ENCODE results near the gene PTPN3.
A peak's percentile ranks its signal among the peaks of the same experiment; 100 is the strongest.

The PTPN3 gene

GRCh38 chr9:109459423-109459822, 38.7 kb downstream of the PTPN3 start:
- no peak overlapping the region for H3K4me3 ChIP-seq (ENCODE audit: low read length)
- H3K9ac ChIP-seq (ENCODE audit: low read length): no peak overlapping the region
- no peaks in the 10 kb centered on the region for H3K27me3 ChIP-seq (replicated peaks; ENCODE audit: control insufficient read depth, insufficient read depth, low read length)
- H3K4me1 ChIP-seq (ENCODE audit: control insufficient read depth, insufficient read depth, low read length): no peaks in the 10 kb centered on the region
- H3K9me3 ChIP-seq (ENCODE audit: control insufficient read depth, low read length): no peaks in the 10 kb centered on the region
- peaks cover 3% of the 10 kb centered on the region for H3K36me3 ChIP-seq (ENCODE audit: control insufficient read depth, insufficient read depth, low read length, severe bottlenecking)
- DNase-seq (ENCODE audit: low read depth): no peak

DNA sequence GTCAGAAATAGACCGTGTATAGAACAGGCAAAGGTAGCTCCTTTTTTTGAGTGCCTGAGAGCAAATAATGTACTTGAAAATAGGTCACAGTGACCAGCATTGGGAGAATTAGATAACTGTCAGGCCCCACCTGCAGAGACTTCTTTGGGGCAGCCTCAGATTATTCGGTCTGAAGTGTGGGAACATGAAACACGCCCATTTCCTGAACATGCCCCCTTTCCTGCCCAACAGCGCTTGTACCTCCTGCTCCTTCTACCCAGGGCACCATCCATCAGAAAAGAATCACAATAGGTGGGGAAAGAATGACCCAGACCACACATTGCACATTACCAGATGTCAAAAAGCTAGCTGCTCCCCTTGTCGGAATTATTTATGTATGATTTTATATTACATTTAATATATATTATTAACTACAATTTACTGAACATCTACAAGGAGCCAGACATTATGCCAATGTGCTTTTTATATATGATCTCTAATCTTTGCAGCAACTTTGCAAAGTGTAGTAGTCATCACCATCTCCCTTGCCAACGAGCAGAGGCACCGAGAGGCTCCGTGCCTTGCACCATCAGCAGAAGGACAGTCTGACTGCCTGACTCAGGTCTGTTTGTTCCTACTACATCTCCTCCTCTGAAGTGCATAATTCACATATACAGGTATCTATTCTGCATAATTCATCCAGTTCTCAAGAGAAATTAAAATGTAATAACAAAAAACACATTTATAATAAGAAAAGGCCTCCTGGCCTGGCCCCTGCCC, 39.5 kb downstream of the PTPN3 start:
- no peaks in the 10 kb centered on the region for H3K9me3 ChIP-seq (ENCODE audit: control insufficient read depth, low read length)
- no peaks in the 10 kb centered on the region for H3K27me3 ChIP-seq (replicated peaks; ENCODE audit: control insufficient read depth, insufficient read depth, low read length)
- H3K4me3 ChIP-seq (ENCODE audit: low read length): no peak overlapping the region
- peaks cover 3% of the 10 kb centered on the region for H3K36me3 ChIP-seq (ENCODE audit: control insufficient read depth, insufficient read depth, low read length, severe bottlenecking)
- H3K9ac ChIP-seq (ENCODE audit: low read length): no peak overlapping the region
- H3K4me1 ChIP-seq (ENCODE audit: control insufficient read depth, insufficient read depth, low read length): no peaks in the 10 kb centered on the region
- no peak for DNase-seq (ENCODE audit: low read depth)

GRCh38 chr9:109456811-109457210, 41.3 kb downstream of the PTPN3 start:
- Histone ChIP-seq H3K9ac (ENCODE audit: low read length) (no peak overlapping the region), H3K4me3 (ENCODE audit: low read length) (no peak overlapping the region), H3K27me3 (replicated peaks; ENCODE audit: control insufficient read depth, insufficient read depth, low read length) (no peaks in the 10 kb centered on the region), H3K36me3 (ENCODE audit: control insufficient read depth, insufficient read depth, low read length, severe bottlenecking) (no peaks in the 10 kb centered on the region), H3K9me3 (ENCODE audit: control insufficient read depth, low read length) (no peaks in the 10 kb centered on the region), H3K4me1 (ENCODE audit: control insufficient read depth, insufficient read depth, low read length) (peaks cover 8% of the 10 kb centered on the region)
- no peak for DNase-seq (ENCODE audit: low read depth)

- no peaks in the 10 kb centered on the region for H3K27me3 ChIP-seq (replicated peaks; ENCODE audit: control insufficient read depth, insufficient read depth, low read length)
These were observed 42.2 kb downstream of the PTPN3 start for GRCh38 chr9:109455861-109456260.

DNA sequence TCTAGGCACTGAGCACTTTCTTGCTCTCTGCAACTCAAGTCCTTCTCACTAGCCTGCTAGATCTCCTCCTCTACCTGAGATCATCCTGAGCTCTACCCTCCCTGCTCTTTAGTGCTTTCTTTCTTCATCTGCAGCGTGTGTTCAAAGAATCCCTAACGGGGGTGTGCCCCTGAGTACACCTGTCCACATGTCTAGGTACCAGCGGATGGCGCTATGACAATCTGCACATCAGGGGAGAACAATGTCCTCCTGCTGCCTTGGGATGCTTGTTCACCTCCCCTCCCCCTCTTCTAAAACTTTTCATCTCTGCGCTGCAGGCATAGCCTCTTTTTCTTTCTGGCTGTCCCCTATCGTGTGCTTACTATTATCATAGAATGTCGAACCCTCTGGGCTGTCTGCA, 42.7 kb downstream of the PTPN3 start:
- no peaks in the 10 kb centered on the region for H3K36me3 ChIP-seq (ENCODE audit: control insufficient read depth, insufficient read depth, low read length, severe bottlenecking)
- H3K9ac ChIP-seq (ENCODE audit: low read length): no peak overlapping the region
- no peaks in the 10 kb centered on the region for H3K9me3 ChIP-seq (ENCODE audit: control insufficient read depth, low read length)
- no peak for DNase-seq (ENCODE audit: low read depth)
- no peaks in the 10 kb centered on the region for H3K27me3 ChIP-seq (replicated peaks; ENCODE audit: control insufficient read depth, insufficient read depth, low read length)
- no peak overlapping the region for H3K4me3 ChIP-seq (ENCODE audit: low read length)
- H3K4me1 ChIP-seq (ENCODE audit: control insufficient read depth, insufficient read depth, low read length): peaks cover 8% of the 10 kb centered on the region

More at GRCh38 chr9:109455861-109456260, 42.2 kb downstream of the PTPN3 start:
- no peak overlapping the region for H3K4me3 ChIP-seq (ENCODE audit: low read length)
- DNase-seq (ENCODE audit: low read depth): no peak
- H3K36me3 ChIP-seq (ENCODE audit: control insufficient read depth, insufficient read depth, low read length, severe bottlenecking): no peaks in the 10 kb centered on the region
- no peak overlapping the region for H3K9ac ChIP-seq (ENCODE audit: low read length)
- H3K4me1 ChIP-seq (ENCODE audit: control insufficient read depth, insufficient read depth, low read length): peaks cover 8% of the 10 kb centered on the region
- no peaks in the 10 kb centered on the region for H3K9me3 ChIP-seq (ENCODE audit: control insufficient read depth, low read length)

- Histone ChIP-seq H3K4me1 (ENCODE audit: control insufficient read depth, insufficient read depth, low read length) (peaks cover 8% of the 10 kb centered on the region), H3K9me3 (ENCODE audit: control insufficient read depth, low read length) (no peaks in the 10 kb centered on the region), H3K27me3 (replicated peaks; ENCODE audit: control insufficient read depth, insufficient read depth, low read length) (no peaks in the 10 kb centered on the region), H3K9ac (ENCODE audit: low read length) (no peak overlapping the region), H3K36me3 (ENCODE audit: control insufficient read depth, insufficient read depth, low read length, severe bottlenecking) (no peaks in the 10 kb centered on the region), H3K4me3 (ENCODE audit: low read length) (no peak overlapping the region)
- DNase-seq (ENCODE audit: low read depth): no peak
These were observed 43.4 kb downstream of the PTPN3 start for GRCh38 chr9:109454601-109455155.

DNA sequence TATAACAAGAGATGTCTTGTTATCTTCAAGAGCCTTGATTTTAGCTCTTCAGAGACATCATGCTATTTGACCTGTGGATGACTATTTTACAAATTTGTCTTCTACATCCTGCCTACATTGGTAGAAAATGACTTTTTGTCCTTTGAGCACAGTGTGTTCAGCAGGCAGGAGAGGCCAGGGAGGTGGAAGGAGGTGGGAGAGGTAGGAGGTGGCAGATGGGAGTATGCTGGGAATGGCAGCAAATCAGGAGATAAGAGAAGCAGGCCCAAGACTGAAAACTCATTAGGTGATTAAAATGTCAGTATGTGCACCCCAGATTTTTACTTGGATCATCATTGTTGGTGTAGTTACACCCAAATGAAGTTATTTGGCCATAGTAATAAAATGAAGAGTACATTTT, 44.1 kb downstream of the PTPN3 start:
- no peak for DNase-seq (ENCODE audit: low read depth)
- H3K27me3 ChIP-seq (replicated peaks; ENCODE audit: control insufficient read depth, insufficient read depth, low read length): no peaks in the 10 kb centered on the region
- H3K4me1 ChIP-seq (ENCODE audit: control insufficient read depth, insufficient read depth, low read length): peaks cover 8% of the 10 kb centered on the region
- H3K36me3 ChIP-seq (ENCODE audit: control insufficient read depth, insufficient read depth, low read length, severe bottlenecking): no peaks in the 10 kb centered on the region
- H3K9me3 ChIP-seq (ENCODE audit: control insufficient read depth, low read length): no peaks in the 10 kb centered on the region
- no peak overlapping the region for H3K9ac ChIP-seq (ENCODE audit: low read length)
- no peak overlapping the region for H3K4me3 ChIP-seq (ENCODE audit: low read length)

- Histone ChIP-seq H3K4me3 (ENCODE audit: low read length) (no peak overlapping the region), H3K9me3 (ENCODE audit: control insufficient read depth, low read length) (no peaks in the 10 kb centered on the region), H3K27me3 (replicated peaks; ENCODE audit: control insufficient read depth, insufficient read depth, low read length) (no peaks in the 10 kb centered on the region), H3K36me3 (ENCODE audit: control insufficient read depth, insufficient read depth, low read length, severe bottlenecking) (no peaks in the 10 kb centered on the region), H3K4me1 (ENCODE audit: control insufficient read depth, insufficient read depth, low read length) (peaks cover 8% of the 10 kb centered on the region), H3K9ac (ENCODE audit: low read length) (no peak overlapping the region)
- peak; percentile 71 for DNase-seq (ENCODE audit: low read depth)
These were observed 44.8 kb downstream of the PTPN3 start for GRCh38 chr9:109453210-109453842.

DNA sequence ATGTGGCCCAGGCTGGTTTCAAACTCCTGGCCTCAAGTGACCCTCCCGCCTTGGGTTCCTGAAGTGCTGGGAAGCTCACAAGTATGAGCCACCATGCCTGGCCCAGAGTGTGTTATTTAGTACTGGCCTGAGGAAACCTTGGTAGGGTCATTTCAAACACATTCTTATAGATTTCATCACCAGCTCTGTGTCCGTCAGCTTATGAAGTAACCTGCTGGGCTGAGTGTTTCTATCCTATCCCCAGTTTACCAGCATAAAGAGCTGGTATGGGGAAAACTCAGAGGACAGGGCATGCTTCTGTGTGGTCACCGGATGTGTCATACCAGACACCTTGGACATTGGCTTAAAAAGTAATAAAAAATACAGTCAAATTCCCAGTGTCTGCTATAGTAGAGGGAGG, 45.3 kb downstream of the PTPN3 start:
- Histone ChIP-seq H3K9ac (ENCODE audit: low read length) (no peak overlapping the region), H3K9me3 (ENCODE audit: control insufficient read depth, low read length) (no peaks in the 10 kb centered on the region), H3K36me3 (ENCODE audit: control insufficient read depth, insufficient read depth, low read length, severe bottlenecking) (no peaks in the 10 kb centered on the region), H3K4me1 (ENCODE audit: control insufficient read depth, insufficient read depth, low read length) (peaks cover 13% of the 10 kb centered on the region), H3K27me3 (replicated peaks; ENCODE audit: control insufficient read depth, insufficient read depth, low read length) (no peaks in the 10 kb centered on the region), H3K4me3 (ENCODE audit: low read length) (no peak overlapping the region)
- DNase-seq (ENCODE audit: low read depth): peak; percentile 73

GRCh38 chr9:109451311-109452025, 46.6 kb downstream of the PTPN3 start:
- Histone ChIP-seq H3K9me3 (ENCODE audit: control insufficient read depth, low read length) (no peaks in the 10 kb centered on the region), H3K9ac (ENCODE audit: low read length) (no peak overlapping the region), H3K36me3 (ENCODE audit: control insufficient read depth, insufficient read depth, low read length, severe bottlenecking) (no peaks in the 10 kb centered on the region), H3K4me3 (ENCODE audit: low read length) (no peak overlapping the region), H3K4me1 (ENCODE audit: control insufficient read depth, insufficient read depth, low read length) (peaks cover 13% of the 10 kb centered on the region), H3K27me3 (replicated peaks; ENCODE audit: control insufficient read depth, insufficient read depth, low read length) (no peaks in the 10 kb centered on the region)
- DNase-seq (ENCODE audit: low read depth): no peak

- peaks cover 13% of the 10 kb centered on the region for H3K4me1 ChIP-seq (ENCODE audit: control insufficient read depth, insufficient read depth, low read length)
- no peaks in the 10 kb centered on the region for H3K36me3 ChIP-seq (ENCODE audit: control insufficient read depth, insufficient read depth, low read length, severe bottlenecking)
- no peaks in the 10 kb centered on the region for H3K27me3 ChIP-seq (replicated peaks; ENCODE audit: control insufficient read depth, insufficient read depth, low read length)
- DNase-seq (ENCODE audit: low read depth): peak; percentile 38
- no peak overlapping the region for H3K9ac ChIP-seq (ENCODE audit: low read length)
- H3K9me3 ChIP-seq (ENCODE audit: control insufficient read depth, low read length): no peaks in the 10 kb centered on the region
- H3K4me3 ChIP-seq (ENCODE audit: low read length): no peak overlapping the region
These were observed 47.8 kb downstream of the PTPN3 start for GRCh38 chr9:109450346-109450745.

Data from adipocyte (in vitro differentiated cells).